ENCODE measurements around the gene TMED4. TPM values are rescaled to one million over a fixed set of nuclear protein-coding genes. Genes with fewer than 3 reads are reported as not detected.

TMED4 gene
- total RNA-seq, 1 donor from 2014 or later: 203 TPM

DNA sequence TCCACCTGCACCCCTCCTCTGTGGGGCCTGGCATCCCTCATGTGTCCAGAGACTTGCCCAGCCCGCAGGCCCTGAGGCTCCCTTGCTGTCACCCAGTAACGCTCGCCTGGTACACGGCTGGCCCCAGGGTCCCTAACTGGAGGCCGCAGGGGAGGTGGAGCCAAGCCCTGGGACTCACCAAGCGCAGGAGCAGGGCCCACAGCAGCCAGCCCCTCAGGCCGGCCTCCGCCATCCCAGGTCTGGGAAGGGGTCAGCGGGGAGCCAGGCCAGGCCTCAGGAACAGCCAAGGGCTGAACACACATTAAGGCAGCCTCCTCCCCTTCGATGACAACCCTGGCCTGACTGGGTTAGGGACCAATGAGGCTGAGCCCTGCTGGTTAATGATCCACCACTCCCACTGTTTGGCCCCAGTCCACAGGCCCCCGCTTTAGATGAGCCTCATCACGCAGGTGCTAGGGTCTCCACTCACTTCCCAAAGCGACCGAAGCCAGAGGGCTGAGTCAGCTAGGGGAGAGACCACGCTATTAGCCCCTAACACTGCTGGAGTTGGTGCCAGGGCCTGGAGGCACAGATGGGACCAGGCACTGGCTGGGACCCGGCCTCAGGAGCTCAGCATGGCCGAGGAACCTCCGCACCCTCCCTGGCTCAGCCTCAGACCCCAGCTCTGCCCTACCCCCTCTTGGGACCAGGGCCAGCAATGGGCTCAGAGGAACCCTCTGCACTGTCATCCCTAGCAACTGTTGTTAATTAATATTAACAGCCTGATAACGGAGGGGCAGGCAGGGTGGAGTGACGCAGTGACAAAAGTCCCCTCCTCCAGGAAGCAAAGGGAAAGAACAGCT lies 40.8 kb downstream of the TMED4 start, which contains the start of gene NPC1L1:
NPC1L1 (minus strand) TSS at position 303 of the 842 bp plus-strand sequence; CDS start at position 232, 71 bp downstream.
- DNase-seq (ENCODE audit: low read depth): no peak
- TF ChIP-seq, protein P1, sequence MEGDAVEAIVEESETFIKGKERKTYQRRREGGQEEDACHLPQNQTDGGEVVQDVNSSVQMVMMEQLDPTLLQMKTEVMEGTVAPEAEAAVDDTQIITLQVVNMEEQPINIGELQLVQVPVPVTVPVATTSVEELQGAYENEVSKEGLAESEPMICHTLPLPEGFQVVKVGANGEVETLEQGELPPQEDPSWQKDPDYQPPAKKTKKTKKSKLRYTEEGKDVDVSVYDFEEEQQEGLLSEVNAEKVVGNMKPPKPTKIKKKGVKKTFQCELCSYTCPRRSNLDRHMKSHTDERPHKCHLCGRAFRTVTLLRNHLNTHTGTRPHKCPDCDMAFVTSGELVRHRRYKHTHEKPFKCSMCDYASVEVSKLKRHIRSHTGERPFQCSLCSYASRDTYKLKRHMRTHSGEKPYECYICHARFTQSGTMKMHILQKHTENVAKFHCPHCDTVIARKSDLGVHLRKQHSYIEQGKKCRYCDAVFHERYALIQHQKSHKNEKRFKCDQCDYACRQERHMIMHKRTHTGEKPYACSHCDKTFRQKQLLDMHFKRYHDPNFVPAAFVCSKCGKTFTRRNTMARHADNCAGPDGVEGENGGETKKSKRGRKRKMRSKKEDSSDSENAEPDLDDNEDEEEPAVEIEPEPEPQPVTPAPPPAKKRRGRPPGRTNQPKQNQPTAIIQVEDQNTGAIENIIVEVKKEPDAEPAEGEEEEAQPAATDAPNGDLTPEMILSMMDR (IDR thresholded peaks at IDR 0.05; ENCODE audit: insufficient read depth, low read length, severe bottlenecking): no peak
- H3K4me3 ChIP-seq (ENCODE audit: low read depth, low read length): no peak within 1 kb of the TSS
- no peaks in the 10 kb centered on the region for H3K36me3 ChIP-seq (ENCODE audit: control insufficient read depth, insufficient read depth, low read length)
- no peak for FAIRE-seq
- no peaks in the 10 kb centered on the region for H3K27me3 ChIP-seq (ENCODE audit: control insufficient read depth, insufficient read depth, low read length)

DNA sequence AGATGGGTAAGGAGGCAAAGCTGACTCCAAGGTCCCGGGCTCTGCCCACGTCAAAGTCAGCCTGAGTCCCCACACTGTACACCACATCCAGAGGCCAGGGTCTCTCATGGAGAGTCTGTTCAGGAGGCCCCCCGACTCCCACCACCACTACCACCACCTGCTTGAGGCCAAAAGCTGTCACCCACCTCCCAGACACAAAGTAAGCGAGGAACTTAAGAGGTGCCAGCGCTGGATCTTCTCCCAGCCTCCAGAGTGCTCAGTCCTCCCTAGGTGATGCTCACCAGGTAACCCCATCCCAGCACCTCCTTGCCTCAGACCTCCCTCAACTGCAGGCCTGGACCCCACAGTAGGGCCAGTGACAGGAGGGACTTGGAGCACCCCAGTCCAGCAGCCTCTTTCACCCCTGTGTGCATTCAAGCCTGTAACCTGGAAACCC lies 41.4 kb downstream of the TMED4 start:
- TF ChIP-seq, protein P1 (IDR thresholded peaks at IDR 0.05; ENCODE audit: insufficient read depth, low read length, severe bottlenecking): no peak
- DNase-seq (ENCODE audit: low read depth) (no peak), FAIRE-seq (no peak)
- H3K4me3 ChIP-seq (ENCODE audit: low read depth, low read length): no peak overlapping the region
- H3K36me3 ChIP-seq (ENCODE audit: control insufficient read depth, insufficient read depth, low read length): no peaks in the 10 kb centered on the region
- no peaks in the 10 kb centered on the region for H3K27me3 ChIP-seq (ENCODE audit: control insufficient read depth, insufficient read depth, low read length)

GRCh38 chr7:44539669-44540506 lies 42.1 kb downstream of the TMED4 start:
- Histone ChIP-seq H3K27me3 (ENCODE audit: control insufficient read depth, insufficient read depth, low read length) (no peaks in the 10 kb centered on the region), H3K4me3 (ENCODE audit: low read depth, low read length) (no peak overlapping the region), H3K36me3 (ENCODE audit: control insufficient read depth, insufficient read depth, low read length) (no peaks in the 10 kb centered on the region)
- FAIRE-seq: no peak
- no peak for DNase-seq (ENCODE audit: low read depth)
- TF ChIP-seq, protein P1 (IDR thresholded peaks at IDR 0.05; ENCODE audit: insufficient read depth, low read length, severe bottlenecking): no peak

DNA sequence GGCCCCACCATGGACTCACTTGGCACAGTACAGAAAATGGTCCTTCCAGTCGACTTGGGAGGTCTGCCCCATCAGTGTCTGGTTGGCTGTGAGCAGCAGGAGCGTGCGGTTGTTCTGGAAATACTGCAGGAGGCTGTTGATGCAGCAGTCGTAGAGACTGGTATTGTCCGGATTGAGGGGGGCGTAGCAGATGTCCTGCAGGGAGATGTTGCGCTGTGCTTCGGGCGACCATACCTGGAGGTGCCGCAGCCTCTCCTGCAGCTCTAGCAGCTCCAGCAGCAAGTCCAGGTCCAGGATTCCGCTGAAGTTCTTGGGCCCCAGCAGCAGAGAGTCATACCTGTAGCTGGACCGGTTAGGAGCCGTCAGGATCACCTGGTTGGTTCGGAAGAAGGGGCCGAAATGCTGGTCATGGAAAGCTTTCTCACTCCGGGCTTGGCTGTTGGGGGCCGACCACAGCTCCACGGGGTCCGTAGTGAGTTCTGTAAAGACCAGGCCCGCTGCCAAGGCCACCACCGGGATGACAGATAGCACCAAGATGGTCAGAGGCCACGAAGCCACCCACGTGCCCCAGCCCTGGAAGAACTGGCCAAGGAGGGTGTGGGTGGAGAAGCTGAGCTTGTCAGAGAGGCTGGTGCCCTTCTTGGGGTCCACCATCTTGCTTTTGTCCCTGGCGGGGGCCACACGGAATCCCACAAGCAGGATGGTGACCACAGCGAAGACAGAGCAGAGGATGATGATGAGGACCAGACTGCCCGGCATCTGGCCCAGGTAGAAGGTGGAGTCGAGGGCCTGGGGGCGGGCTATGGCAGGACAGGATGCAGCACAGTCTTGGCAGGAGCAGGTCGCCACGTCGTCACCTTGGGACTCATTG lies 43.0 kb downstream of the TMED4 start:
- H3K4me3 ChIP-seq (ENCODE audit: low read depth, low read length): no peak overlapping the region
- H3K36me3 ChIP-seq (ENCODE audit: control insufficient read depth, insufficient read depth, low read length): no peaks in the 10 kb centered on the region
- FAIRE-seq (no peak), DNase-seq (ENCODE audit: low read depth) (no peak)
- H3K27me3 ChIP-seq (ENCODE audit: control insufficient read depth, insufficient read depth, low read length): no peaks in the 10 kb centered on the region
- TF ChIP-seq, protein P1 (IDR thresholded peaks at IDR 0.05; ENCODE audit: insufficient read depth, low read length, severe bottlenecking): no peak

GRCh38 chr7:44538093-44538797 lies 43.8 kb downstream of the TMED4 start:
- Histone ChIP-seq H3K4me3 (ENCODE audit: low read depth, low read length) (no peak overlapping the region), H3K36me3 (ENCODE audit: control insufficient read depth, insufficient read depth, low read length) (no peaks in the 10 kb centered on the region), H3K27me3 (ENCODE audit: control insufficient read depth, insufficient read depth, low read length) (no peaks in the 10 kb centered on the region)
- FAIRE-seq (no peak), DNase-seq (ENCODE audit: low read depth) (no peak)
- TF ChIP-seq, protein P1 (IDR thresholded peaks at IDR 0.05; ENCODE audit: insufficient read depth, low read length, severe bottlenecking): no peak

Measured in bronchial epithelial cell (primary cell).